Testis (tissue), 2 donors: ENCODE data around the gene RYR3.

ENCODE experiments used
- POLR2A ChIP-seq: fragments of 450-650 bp; IDR thresholded peaks from one replicate; pipeline ENCODE4 v1.6.1; 2017; ENCODE audit warnings: antibody characterized with exemption, mild to moderate bottlenecking, moderate library complexity
- TF ChIP-seq, protein P1 (sequence below), 3 experiments: fragments of 450-650 bp in 2 of 3; fragments of 200-600 bp in 1 of 3; sonication (generic) in 1 of 3; IDR thresholded peaks; one replicate each; pipeline ENCODE4 v1.5.1; 2016 to 2019; ENCODE audit warnings: antibody characterized with exemption in 3 of 3, mild to moderate bottlenecking in 2 of 3, moderate library complexity in 1 of 3

DNA sequence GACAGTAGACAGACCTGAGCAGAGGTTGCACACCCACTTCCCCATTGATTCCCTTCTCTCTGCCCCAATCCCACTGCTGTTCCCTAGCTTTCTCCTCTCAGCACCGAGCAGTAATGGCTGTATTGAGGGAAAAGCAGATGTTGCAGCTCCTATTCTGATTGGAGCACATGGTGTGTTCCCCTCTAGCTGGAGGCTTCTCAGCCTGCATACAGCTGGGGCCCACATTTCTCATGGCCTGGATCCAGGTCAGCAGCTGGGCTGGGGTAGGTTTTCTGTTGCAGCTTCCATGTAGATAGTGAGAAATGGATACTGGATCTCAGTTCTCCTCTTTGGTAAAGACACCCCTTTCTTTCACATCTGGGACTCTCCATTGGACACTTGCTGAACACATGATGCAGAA, 50.1 kb downstream of the RYR3 start:
- TF ChIP-seq, protein P1, sequence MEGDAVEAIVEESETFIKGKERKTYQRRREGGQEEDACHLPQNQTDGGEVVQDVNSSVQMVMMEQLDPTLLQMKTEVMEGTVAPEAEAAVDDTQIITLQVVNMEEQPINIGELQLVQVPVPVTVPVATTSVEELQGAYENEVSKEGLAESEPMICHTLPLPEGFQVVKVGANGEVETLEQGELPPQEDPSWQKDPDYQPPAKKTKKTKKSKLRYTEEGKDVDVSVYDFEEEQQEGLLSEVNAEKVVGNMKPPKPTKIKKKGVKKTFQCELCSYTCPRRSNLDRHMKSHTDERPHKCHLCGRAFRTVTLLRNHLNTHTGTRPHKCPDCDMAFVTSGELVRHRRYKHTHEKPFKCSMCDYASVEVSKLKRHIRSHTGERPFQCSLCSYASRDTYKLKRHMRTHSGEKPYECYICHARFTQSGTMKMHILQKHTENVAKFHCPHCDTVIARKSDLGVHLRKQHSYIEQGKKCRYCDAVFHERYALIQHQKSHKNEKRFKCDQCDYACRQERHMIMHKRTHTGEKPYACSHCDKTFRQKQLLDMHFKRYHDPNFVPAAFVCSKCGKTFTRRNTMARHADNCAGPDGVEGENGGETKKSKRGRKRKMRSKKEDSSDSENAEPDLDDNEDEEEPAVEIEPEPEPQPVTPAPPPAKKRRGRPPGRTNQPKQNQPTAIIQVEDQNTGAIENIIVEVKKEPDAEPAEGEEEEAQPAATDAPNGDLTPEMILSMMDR (IDR thresholded peaks at IDR 0.05) = no peak
- TF ChIP-seq POLR2A = no peak
